Measurements from ENCODE around the gene TFAM. TPM values are rescaled to one million over a fixed set of nuclear protein-coding genes. Genes with fewer than 3 reads are reported as not detected.

TFAM gene
- total RNA-seq, 2 donors from 2014 or later: 9.2 to 26.2 TPM

DNA sequence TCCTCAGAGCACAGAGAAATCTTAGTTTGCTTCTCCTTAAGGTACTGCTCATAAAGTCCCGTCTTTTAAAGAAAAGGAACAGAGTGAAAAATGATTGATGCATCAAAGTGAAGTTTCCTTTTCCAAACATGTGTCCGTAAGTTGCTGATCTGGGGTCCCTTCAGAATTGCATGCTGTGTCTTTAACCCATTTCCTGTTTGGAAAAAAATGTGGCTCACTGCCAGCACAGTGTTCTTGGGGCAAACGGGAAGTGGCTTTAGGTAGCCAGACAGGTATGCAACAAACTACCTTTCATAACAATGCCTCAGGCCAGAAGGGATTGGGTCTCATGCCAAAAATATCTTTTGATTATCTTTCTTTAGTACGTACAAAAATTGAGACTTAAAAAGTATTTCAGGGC is 50.9 kb downstream of the TFAM start:
- Histone ChIP-seq H3K9me3 (no peaks in the 10 kb centered on the region), H3K36me3 (no peaks in the 10 kb centered on the region), H3K27me3 (replicated peaks; ENCODE audit: insufficient read depth) (no peaks in the 10 kb centered on the region), H3K4me3 (no peak overlapping the region), H3K4me1 (ENCODE audit: control insufficient read depth in 1 of 2, low read depth in 2 of 2) (peaks cover 25 to 26% of the 10 kb centered on the region in 2 donors), H3K27ac (no peak overlapping the region)
- no peak for DNase-seq (ENCODE audit: low spot score)
- ATAC-seq (ENCODE audit: insufficient number of reproducible peaks, low FRiP score, low read depth): no peak
- TF ChIP-seq CTCF (IDR thresholded peaks at IDR 0.05): no peak

DNA sequence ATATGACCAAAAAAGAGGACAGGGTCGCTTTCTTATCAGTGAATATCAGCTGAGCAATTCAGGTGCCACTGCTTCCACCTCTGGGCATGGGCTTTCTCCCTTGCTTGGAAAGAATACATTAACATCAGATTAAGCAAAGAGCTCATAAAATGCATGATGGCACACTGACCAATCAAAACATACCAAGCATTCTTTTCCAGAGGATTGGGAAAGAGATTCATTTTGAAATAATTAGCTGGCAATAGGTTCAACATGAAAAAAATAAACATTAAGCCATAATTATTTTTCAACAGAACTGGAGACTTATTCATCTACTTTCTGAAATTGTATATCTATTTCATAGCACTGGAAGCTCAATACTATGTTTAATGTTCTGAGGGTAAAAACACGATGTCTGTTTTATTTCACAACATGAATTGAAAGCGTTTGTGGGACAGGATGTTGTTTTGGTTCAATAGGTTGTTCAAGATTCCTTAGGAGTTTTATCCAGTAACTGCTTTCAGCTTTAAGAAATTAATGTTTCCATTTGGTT is 53.2 kb downstream of the TFAM start:
- DNase-seq (ENCODE audit: low spot score): no peak
- Histone ChIP-seq H3K36me3 (no peaks in the 10 kb centered on the region), H3K9me3 (no peaks in the 10 kb centered on the region), H3K27me3 (replicated peaks; ENCODE audit: insufficient read depth) (no peaks in the 10 kb centered on the region), H3K27ac (peak overlapping the region in 1 of 2 donors; percentile 19), H3K4me1 (ENCODE audit: control insufficient read depth in 1 of 2, low read depth in 2 of 2) (peaks cover 17 to 26% of the 10 kb centered on the region in 2 donors), H3K4me3 (peak overlapping the region; percentile 28)
- no peak for ATAC-seq (ENCODE audit: insufficient number of reproducible peaks, low FRiP score, low read depth)
- TF ChIP-seq CTCF (IDR thresholded peaks at IDR 0.05): no peak

DNA sequence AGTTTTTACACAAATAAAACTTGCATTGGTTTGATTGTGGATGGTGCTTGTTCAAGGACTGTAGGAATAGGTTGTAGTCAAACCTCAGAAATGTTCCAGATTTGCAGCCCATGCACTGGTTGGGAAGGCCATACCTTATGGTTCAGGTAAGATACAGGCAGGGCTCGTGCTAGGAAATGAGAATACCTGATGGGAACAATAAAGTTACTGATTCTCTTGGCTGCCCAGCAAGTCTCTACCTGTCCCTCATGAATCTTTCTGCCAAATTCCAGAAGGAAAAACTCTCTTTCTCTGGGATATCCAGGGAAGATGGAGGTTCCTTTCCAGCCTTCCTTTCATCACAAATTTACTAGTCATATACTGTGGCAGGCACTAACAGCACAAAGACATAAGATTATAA is 53.8 kb downstream of the TFAM start:
- Histone ChIP-seq H3K9me3 (no peaks in the 10 kb centered on the region), H3K27ac (peak overlapping the region in 1 of 2 donors; percentile 19), H3K36me3 (no peaks in the 10 kb centered on the region), H3K4me1 (ENCODE audit: control insufficient read depth in 1 of 2, low read depth in 2 of 2) (peaks cover 17 to 26% of the 10 kb centered on the region in 2 donors), H3K27me3 (replicated peaks; ENCODE audit: insufficient read depth) (no peaks in the 10 kb centered on the region), H3K4me3 (no peak overlapping the region)
- ATAC-seq (ENCODE audit: insufficient number of reproducible peaks, low FRiP score, low read depth): no peak
- no peak for TF ChIP-seq CTCF (IDR thresholded peaks at IDR 0.05)
- no peak for DNase-seq (ENCODE audit: low spot score)

- TF ChIP-seq CTCF (IDR thresholded peaks at IDR 0.05): no peak
- H3K27ac ChIP-seq: no peak overlapping the region
- no peaks in the 10 kb centered on the region for H3K36me3 ChIP-seq
- DNase-seq (ENCODE audit: low spot score): no peak
- H3K4me1 ChIP-seq (ENCODE audit: control insufficient read depth in 1 of 2, low read depth in 2 of 2): peaks cover 17 to 26% of the 10 kb centered on the region in 2 donors
- no peak for ATAC-seq (ENCODE audit: insufficient number of reproducible peaks, low FRiP score, low read depth)
- H3K27me3 ChIP-seq (replicated peaks; ENCODE audit: insufficient read depth): no peaks in the 10 kb centered on the region
- H3K4me3 ChIP-seq: no peak overlapping the region
- no peaks in the 10 kb centered on the region for H3K9me3 ChIP-seq
These were observed 54.6 kb downstream of the TFAM start for GRCh38 chr10:58439632-58440364.

DNA sequence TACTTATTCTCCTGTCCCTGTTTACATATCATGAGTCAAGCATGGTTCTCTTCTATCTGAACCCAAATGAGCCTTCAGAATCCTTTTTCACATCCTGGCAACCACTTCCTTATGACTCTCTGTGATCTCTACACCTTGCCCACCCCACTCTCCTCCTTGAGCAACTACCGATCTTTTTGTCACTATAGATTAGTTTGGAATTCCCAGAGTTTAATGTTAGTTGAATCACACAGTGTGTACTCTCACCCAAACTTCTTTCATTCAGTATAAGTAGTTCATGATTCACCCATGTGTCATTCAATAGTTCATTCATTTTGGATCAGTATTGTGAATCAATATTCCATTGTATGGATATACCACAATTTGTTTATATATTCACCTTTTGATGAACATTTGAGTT is 55.3 kb downstream of the TFAM start:
- Histone ChIP-seq H3K27ac (no peak overlapping the region), H3K36me3 (no peaks in the 10 kb centered on the region), H3K4me1 (ENCODE audit: control insufficient read depth in 1 of 2, low read depth in 2 of 2) (peaks cover 12 to 21% of the 10 kb centered on the region in 2 donors), H3K4me3 (no peak overlapping the region), H3K9me3 (no peaks in the 10 kb centered on the region), H3K27me3 (replicated peaks; ENCODE audit: insufficient read depth) (no peaks in the 10 kb centered on the region)
- TF ChIP-seq CTCF (IDR thresholded peaks at IDR 0.05): no peak
- DNase-seq (ENCODE audit: low spot score): no peak
- no peak for ATAC-seq (ENCODE audit: insufficient number of reproducible peaks, low FRiP score, low read depth)

All from thoracic aorta (tissue), 2 donors.